Activated T-cell treated with anti-CD3 and anti-CD28 coated beads for 1 hour (primary cell): ENCODE measurements around the gene SEZ6L2.
"Not testable (repeated sequence)": the region's sequence is repeated elsewhere in the genome, so short reads cannot be mapped to it uniquely, and the experiment has no call there.

ENCODE experiments used
- DNase-seq: peaks from one replicate; pipeline ENCODE4 v3.0.0-alpha.2; 2020; ENCODE audit warnings: low read depth

The SEZ6L2 gene

DNA sequence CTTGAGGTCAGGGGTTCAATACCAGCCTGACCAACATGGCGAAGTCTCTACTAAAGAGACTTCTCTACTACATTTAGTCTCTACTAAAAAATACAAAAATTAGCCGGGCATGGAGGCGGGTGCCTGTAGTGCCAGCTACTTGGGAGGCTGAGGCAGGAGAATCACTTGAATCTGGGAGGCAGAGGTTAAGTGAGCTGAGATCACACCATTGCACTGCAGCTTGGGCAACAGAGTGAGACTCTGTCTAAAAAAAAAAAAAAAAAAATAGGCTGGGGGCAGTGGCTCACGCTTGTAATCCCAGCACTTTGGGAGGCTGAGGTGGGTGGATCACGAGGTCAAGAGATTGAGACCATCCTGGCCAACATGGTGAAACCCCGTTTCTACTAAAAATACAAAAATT, 10.5 kb upstream of the SEZ6L2 start:
- DNase-seq: not testable (repeated sequence)

DNA sequence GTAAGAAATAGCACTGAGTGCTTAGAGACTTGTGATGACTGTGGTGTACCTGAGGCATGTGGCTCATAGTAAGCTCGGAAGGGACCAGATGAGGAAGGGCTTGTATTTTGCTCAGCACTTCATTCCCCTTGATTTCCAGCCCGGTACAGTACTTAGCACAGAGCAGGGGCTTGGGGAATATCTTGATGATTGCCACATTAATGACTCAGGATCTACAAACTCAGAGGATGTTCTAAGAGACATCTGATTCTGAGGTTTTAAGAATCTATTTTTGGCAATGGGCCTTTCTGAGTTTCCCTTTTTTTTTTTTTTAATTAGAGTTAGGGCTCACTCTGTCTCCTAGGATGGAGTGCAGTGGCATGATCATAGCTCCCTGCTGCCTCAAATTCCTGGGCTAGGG, 10.0 kb upstream of the SEZ6L2 start:
- DNase-seq: no peak

DNA sequence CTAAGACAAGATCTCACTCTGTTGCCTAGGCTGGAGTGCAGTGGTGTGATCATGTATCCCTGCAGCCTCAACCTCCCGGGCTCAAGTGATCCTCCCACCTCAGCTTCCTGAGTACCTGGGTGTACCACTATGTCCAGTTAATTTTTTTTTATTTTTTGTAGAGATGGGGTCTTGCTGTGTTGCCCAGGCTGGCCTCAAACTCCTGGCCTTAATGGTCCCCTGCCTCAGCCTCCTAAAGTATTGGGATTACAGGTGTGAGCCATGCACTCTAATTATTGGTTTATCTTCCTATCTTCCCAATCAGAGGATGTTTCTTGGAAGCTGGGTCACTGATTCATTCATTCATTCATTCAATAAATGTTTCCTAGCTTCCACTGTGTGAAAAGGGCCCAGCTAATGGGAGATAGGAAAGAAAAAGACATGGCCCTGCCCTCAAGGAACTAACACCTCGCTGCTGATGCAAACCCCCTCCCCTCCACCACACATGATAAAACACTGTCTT, 9.4 kb upstream of the SEZ6L2 start:
- DNase-seq: no peak

DNA sequence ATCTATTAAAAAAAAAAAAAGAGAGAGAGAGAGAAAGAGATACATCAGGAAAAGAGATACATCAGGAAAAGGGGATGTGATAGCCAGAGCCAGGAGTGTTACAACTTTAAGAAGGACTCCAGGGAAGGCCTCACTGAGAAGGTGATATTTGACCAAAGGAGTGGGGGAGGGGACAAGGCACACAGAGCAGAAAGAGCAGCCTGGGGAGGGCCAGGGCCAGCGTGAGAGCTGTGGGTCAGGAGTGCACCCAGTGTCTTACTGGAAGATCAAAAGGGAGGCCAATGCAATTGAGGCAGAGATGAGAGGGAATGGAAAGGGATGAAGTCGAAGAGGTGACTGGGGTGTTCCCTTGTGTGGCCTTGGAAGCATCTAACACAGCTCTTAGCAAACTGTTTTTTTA, 8.6 kb upstream of the SEZ6L2 start:
- DNase-seq: no peak

DNA sequence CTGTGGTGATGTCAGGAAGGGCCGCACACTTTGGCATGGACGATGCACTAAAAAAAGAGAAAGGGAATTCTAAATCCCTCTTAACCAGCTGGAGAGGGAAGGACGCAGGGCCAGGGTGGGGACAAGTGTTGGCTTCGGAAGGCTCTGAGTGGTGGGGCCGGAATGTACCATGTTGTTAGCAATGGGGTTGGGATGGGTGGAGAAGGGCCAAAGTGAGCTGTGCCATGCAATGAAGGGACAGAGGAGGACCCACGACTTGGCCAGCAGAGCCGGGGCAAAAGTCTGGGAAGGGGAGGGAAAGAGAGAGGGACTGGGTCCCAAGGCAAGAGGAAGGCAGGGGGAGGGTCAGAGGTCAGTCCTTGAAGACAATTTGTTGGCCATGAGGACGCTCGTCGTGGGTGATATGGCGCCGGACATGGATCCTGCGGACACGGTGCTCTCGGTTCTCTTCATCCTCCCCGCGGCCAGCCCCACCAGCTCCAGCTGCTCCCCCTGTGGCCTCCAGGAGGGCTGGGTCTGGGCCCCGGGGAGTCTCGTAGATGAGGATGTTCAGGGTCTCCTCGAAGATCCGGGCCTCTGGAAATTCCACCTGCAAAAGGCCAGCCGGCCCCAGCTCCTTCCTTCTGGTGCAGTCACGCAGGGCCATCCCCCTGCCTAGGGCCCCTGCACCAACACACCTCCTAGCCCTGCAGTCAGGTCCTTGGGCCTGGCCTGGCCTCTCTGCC, 7.3 kb upstream of the SEZ6L2 start:
- no peak for DNase-seq

DNA sequence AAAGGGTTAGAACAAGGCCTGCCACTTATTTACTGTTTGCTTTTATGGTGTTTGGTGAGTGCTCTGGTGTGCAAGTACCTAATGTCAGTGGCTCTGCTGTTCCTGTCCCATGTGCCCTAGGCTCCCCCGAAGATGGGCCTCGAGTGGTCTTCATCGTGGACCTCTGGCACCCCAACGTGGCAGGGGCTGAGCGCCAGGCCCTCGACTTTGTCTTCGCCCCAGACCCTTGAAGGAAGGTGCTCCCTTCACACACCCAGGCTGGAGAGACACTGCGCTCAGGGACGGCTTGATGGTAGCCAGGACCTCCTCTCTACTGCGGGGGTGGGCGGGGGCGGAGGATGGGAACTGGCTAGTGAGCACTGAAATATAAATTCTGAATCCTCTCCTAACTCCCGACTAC, 6.3 kb upstream of the SEZ6L2 start:
- DNase-seq: no peak

DNA sequence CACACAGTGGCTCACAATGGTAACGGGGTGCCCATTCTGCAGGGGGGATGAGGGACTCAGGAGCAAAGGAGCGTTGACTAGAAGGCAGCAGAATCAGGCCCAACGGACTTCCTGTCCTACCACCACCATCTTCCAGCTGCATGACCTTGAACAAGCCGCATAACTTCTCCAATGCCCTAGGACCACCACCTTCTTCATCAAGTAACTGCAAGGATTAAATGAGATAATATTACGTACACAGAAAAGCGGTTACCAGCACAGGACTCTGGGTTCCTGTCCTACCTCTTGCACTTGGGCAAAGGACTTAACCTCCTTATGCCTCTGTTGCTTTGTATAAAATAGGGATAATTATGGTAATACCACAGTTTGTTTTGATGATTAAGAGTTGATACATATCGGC, 5.6 kb upstream of the SEZ6L2 start:
- DNase-seq: no peak

DNA sequence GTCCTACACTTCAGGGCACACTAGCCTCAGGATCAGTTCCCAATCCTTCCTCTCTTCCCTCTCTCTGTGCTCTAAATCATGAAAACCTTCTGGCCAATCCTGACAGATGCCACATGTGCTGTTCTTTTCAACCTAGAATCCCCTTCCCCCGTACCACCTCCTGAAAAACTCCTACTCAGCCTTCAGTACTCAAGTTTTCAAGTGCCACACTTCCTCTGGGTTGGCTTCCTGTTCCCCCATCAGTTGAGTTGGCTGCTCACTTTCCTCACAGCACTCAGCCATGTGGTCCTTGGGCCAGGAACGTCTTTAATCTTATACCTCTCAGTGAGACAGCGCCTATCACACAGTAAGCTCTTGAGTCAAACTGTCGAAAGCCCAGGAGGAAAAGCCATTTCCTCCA, 4.2 kb upstream of the SEZ6L2 start:
- DNase-seq: no peak

DNA sequence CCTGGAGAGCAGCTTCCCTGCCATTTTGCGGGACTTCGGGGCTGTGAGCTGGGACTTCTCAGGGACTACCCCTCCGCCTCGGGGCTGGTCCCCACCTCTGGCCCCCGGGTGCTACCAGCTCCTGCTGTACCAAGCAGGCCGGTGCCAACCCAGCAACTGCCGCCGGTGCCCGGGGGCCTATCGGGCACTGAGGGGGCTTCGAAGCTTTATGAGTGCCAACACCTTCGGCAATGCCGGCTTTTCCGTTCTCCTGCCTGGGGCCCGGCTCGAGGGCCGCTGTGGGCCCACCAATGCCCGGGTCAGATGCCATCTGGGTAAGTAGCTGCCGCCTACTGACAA, 2.2 kb upstream of the SEZ6L2 start:
- no peak for DNase-seq

DNA sequence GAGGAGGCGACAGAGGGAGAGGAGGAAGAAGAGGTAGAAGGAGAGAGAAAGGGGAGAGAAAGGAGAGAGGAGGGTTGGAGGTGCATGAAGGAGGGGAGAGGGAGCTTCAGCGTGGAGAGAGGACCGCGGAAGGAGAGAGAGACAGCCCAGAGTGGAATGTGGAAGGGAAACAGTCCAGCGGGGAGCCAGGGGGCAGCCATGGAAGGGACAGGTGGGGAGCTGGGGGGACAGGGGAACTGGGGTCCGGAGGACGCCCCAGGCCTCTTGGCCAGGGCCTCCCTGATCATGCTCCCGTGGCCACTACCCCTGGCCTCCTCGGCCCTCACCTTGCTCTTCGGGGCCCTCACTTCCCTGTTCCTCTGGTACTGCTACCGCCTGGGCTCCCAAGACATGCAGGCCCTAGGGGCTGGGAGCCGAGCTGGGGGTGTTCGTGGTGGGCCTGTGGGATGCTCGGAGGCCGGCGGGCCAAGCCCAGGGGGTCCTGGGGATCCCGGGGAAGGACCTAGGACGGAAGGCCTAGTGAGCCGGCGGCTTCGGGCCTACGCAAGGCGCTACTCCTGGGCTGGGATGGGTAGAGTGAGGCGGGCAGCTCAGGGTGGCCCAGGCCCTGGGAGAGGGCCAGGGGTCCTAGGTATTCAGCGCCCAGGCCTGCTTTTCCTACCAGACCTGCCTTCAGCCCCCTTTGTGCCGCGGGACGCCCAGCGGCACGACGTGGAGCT, 1.7 kb upstream of the SEZ6L2 start:
- DNase-seq: no peak

DNA sequence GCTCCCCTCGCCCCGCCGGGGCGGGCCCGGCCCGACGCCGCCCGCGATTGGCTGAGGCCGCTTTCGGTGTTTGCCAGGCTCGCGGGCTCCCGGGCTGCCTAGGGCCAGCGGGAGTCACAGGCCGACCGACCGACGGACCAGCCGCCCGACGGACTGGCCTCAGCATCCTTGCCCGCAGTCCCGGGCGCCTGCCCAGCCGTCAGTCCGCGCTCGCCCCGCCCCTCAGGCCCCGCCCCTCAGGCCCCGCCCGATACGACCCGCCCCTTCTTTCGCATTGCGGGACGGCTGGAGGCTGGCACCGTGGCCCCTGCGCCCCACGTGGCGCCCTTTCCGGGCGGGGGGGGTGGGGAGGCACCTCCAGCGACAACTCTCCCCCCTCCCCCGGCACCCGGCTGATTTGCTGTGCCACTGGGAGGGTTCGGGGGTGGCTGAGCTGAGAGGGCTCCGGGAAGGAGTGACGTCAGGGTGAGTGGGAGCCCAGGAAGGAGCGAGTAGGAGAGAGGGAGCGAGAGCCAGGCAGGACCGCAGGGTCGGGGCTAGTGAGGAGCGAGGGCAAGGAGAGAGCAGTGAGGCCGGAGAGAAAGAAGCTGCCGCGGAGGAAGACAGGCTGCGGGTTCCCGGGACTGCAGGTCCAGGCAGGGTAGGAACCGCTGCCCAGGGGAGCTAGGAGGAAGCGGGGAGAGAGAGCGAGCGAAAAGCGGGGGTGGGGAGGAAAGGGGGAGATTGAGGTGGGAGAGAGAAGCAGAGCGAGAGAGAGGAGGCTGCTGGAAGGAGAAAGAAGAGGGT, 945 bp upstream of the SEZ6L2 start, which contains the start of gene ASPHD1:
Gene ASPHD1, plus strand, starts transcription at position 387 of the 786 bp plus-strand sequence. CDS start 484 bp downstream, outside the sequence.
- DNase-seq: no peak

DNA sequence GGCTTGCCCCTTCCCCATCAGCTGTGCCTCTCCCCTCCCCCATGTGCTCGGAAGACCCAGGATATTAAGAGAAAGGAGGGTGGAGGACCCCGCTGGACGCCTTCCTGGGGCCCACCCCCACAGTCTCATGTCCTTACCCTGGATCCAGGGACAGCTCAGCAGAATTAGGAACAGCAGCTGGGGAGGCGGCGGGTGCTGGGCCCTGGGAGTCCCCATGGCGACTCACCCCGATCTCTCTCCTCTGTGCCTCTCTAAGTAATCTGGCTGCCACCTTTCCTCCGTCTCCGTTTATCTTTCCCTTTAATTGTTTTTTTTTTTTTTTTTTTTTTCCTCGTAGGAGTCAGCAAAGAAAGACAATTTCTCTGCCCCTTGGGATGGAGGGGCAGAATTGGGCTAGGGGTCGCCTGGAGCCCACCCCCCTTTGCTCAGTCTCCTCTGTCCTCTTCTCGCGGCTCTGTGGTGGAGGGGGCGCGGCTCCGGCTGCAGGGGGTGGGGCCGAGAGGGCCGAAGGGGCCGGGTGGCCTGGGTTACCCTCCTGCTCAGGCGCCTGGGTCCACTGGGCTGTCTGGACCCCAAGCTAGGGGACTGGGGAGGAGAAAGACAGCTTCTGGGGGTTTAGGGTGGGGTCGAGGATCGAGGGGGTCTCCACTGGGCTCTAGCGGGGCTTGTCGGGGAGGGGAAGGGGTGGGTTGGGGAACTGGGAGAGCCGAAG, 390 bp downstream of the SEZ6L2 start:
- no peak for DNase-seq

DNA sequence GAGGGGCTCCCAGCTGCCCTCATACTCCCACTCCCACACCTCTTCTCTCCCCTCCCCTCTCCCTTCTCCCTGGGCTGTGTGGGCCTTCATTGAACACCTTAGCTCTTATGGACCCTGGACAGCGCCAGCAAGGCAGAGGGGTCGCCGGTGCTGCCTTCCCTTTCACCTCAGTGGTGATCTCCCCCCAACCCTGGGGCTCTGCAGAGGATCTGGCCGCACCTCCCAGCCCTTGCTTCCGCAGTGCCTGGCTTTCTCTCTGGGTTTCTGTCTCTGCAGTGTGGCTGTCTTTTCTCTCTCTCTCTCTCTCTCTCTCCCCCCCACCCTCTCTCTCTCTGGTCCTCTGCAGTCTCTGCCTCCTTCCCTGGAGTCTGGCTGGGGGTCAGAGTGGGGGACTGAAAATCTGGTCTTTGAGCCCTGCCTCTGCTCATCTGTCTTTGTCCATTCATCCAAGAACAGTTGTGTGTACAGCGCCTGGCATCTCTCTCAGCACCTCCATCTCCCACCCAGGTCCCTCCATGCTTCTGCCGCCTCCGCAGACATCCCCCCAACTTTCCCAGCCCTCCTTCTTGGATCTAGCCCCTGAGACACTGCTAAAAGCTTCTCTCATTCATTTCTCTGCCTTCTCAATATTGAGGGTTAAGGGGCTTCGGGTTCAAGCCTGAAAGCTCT, 1.1 kb downstream of the SEZ6L2 start:
- no peak for DNase-seq

DNA sequence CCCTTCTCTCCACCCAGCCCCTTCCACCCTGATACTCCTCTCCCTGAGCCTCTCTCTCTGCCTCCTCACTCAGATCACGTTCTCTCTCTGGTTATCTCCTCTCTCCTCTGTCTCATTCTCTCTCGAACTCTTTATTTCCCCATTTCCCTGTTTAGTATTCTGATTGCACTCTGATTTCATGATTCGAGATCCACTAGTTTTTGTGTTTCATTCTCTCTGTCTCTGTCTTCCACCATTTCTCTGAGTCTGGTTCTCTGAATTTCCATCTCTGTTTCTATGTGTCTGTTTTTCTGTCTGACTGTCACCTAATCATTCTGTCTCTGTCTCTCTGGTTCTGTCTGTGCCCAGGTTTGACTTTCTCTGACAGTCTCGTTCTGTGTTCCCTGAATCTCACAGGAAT, 2.0 kb downstream of the SEZ6L2 start:
- DNase-seq: no peak

DNA sequence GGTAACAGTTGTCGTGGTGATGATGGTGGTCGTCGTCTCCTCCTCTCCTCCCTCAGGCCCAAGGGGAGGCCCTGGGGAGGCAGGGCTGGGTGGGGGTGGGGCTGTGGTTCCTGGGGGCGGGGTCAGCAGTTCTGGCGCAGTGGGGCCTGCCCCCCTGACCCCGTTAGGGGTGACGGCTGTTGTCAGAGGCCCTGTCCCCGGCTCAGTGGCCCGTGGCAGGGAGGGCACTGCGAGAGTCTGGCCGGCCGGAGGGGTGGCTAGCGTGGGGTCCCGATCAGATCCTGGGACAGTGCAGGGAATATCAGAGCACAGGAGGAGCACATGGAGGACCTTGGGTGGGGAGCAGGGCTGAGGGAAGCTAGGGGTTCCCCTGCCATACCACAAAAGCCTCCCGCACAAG, 2.5 kb downstream of the SEZ6L2 start:
- DNase-seq: no peak

DNA sequence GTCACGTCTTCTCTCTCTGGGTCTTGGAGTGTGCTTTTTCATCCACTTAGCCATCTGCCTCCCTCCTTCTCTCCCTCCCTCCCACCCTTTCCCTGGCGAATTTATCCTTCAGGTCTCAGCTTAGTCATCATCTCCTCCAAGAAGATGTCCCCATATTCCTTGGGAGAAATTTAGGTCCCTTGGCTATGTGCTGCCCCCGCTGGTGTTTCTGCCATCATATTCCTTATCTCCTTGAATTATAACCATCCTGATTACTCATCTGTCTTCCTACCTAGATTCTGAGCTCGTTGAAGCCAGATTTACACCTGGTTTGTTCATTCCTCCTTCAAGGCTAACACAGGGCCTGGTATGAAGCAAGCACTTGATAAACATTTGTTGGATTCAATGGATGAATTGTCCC, 5.0 kb downstream of the SEZ6L2 start:
- no peak for DNase-seq

DNA sequence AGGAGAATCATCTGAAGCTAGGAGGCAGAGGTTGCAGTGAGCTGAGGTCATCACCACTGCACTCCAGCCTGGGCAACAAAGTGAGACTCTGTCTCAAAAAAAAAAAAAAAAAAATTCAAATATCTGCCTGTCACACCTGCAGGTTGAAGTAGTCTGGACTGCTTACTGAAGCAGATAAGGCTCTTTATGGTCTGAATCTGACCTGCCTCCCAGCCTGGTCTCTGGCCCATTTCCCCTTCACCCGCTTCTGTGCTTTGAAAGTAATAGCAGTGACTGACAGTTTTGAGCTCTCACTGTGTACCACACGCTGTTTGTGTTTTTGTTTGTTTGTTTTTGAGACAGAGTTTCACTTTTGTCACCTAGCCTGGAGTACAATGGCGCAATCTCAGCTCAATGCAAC, 5.8 kb downstream of the SEZ6L2 start:
- DNase-seq: no peak

DNA sequence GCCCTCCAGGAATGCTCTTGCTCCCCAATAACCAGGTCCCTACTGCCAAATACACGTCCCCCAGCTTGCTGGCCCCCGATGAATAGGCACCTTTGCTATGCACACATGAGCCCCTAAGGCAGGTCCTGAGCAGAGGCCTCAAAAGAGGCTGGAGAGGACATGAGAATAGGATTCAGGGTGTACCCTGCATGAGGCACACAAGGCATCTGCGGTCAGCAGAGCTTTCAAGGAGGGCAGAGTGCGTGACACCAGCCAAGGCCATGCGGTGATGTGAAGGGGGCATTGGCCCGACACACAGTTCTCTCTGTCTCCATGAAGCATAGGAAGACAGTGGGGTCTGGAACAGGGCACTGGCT, 6.9 kb downstream of the SEZ6L2 start:
- no peak for DNase-seq

DNA sequence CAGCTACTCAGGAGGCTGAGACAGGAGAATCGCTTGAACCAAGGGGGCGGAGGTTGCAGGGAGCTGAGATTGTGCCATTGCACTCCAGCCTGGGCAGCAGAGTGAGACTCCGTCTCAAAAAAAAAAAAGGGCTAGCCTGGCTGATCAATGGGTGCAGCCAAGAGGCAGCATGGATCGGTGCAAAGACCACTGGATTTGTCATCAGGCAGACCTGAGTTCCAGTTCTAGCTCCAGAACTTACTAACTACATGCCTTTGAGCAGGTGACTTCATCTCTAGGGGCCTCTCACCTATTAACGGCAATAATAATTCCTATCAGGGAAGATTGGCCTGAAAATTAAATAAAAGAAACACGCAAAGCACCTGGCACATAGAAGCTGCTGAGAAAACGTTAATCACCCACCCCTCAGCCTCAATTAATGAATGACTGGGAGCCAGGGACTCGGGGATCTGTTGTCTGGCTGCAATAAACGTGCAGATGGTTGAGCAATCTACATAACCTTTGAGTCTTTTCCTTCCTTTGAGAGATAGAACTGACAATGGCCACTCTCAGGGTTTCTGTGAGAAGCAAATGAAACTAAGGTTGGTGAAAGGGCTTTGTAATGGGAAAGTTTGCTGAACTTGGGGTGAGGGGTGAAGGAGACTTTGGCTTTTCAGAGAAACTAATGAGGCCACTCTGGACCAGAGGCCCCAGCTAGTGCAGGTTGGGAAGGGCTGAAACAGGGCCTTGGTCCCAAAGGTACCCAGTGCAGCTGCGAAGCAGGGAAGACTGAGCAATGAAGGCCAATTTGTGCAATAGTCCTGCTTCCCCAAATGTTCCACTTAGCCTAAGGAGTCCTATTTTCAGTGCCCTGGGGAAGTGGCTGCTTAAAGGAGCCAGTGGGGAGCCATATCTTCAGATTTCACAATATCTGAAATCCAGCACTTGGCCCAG, 7.6 kb downstream of the SEZ6L2 start:
- no peak for DNase-seq

DNA sequence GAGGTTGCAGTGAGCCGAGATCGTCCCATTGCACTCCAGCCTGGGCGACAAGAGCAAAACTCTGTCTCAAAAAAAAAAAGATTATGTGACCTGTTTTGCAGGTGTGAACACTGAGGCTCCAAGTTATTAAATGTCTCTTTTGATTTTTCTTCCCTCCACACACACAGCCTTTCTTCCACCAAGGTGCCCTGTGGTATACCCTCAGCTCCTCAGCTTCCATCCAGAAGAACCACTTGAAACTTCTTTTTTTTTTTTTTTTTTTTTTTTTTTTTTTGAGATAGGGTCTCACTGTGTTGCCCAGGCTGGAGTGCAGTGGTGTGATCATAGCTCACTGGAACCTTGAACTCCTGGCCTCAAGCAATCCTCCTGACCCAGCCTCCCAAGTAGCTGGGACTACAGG, 10.0 kb downstream of the SEZ6L2 start:
- DNase-seq: not testable (repeated sequence)

DNA sequence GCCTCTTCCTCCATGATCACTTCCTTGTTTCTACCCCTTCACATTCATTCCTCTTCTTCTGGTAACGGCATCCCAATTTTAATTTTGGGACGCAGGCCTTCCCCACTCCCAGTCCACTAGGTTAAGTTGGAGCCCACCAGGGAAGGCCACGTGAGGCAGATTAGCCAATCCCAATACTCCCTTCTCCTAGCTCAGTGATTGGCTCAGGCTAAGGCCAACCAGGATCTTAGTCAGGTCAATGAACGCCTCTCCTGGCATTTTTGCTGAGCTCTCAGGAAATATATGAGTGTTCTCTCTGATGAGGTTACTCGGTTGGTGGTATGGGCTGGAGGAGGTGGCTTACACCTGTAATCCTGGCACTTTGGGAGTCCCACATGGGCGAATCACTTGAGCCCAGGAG, 15.4 kb downstream of the SEZ6L2 start:
- no peak for DNase-seq
